Suprapubic skin (tissue), 4 donors: Measurements from ENCODE around the gene AADAC. TPM values are rescaled to one million over a fixed set of nuclear protein-coding genes. Genes with fewer than 3 reads are reported as not detected.

Experiments
- DNase-seq, 2 donors: peaks; one replicate each; pipeline ENCODE4 v3.0.0-alpha.2; 2019; ENCODE audit warnings: low spot score in 2 of 2
- H3K27ac ChIP-seq: fragments of 200-600 bp; sonication (generic); one replicate; pipeline ENCODE4 v1.5.1; 2019
- H3K27me3 ChIP-seq: fragments of 200-600 bp; sonication (generic); one replicate; pipeline ENCODE4 v1.5.1; 2019
- H3K36me3 ChIP-seq: fragments of 200-600 bp; sonication (generic); one replicate; pipeline ENCODE4 v1.5.1; 2019
- H3K4me1 ChIP-seq: fragments of 200-600 bp; sonication (generic); one replicate; pipeline ENCODE4 v1.5.1; 2019
- H3K4me3 ChIP-seq: fragments of 200-600 bp; sonication (generic); one replicate; pipeline ENCODE4 v1.5.1; 2019; ENCODE audit warnings: mild to moderate bottlenecking
- H3K9me3 ChIP-seq: fragments of 200-600 bp; sonication (generic); one replicate; pipeline ENCODE4 v1.5.1; 2019
- EP300 ChIP-seq: sonication (generic); formaldehyde crosslinking; IDR thresholded peaks from one replicate; pipeline ENCODE4 v1.6.1; 2017; ENCODE audit warnings: antibody characterized with exemption
- POLR2A ChIP-seq, 2 donors: fragments of 450-650 bp; IDR thresholded peaks; one replicate each; pipeline ENCODE4 v1.6.1; 2017; ENCODE audit warnings: antibody characterized with exemption in 2 of 2, mild to moderate bottlenecking in 2 of 2, moderate library complexity in 2 of 2
- POLR2AphosphoS5 ChIP-seq, 3 donors: sonication (generic); formaldehyde crosslinking; IDR thresholded peaks; one replicate each; pipeline ENCODE4 v1.6.1; 2017; ENCODE audit warnings: antibody characterized with exemption in 3 of 3
- WGBS: methylation state at CpG from one replicate; pipeline ENCODE4 v1.1.5; 2018; 5-methylcytosine and 5-hydroxymethylcytosine counted together
- total RNA-seq, 4 donors: library from RNA; depleted of rRNA; stranded (reverse); fragments of >200 nt; gene quantifications; one replicate each; pipeline ENCODE4 v1.1.0, GENCODE V29; 2016
- TF ChIP-seq, protein P1 (sequence below), 2 donors: fragments of 200-600 bp in 1 of 2; fragments of 450-650 bp in 1 of 2; sonication (generic) in 1 of 2; IDR thresholded peaks; one replicate each; pipeline ENCODE4 v1.5.1; 2016 to 2019; ENCODE audit warnings: antibody characterized with exemption in 2 of 2, mild to moderate bottlenecking in 1 of 2, moderate library complexity in 1 of 2

The AADAC gene
- total RNA-seq, 4 donors from 2014 or later = 2.7 to 19.1 (median 14.0) TPM

DNA sequence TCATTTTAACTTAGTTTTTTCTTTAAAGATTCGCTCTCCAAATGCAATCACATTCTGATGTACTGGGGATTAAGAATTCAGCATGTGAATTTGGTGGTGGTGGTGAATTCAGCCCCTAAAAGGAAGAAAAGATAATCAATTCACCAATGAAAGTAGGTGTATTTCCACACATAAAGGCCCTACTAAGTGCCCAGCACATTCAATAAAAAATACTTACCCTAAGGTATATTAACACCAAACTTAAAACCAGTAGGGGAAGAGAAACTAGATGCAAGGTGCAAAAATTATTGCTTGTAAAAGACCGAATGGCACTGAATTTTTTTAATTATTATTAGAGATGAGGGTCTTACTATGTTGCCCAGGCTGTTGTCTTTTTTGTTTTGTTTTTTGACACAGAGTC, 42.7 kb downstream of the AADAC start:
- TF ChIP-seq, protein P1, sequence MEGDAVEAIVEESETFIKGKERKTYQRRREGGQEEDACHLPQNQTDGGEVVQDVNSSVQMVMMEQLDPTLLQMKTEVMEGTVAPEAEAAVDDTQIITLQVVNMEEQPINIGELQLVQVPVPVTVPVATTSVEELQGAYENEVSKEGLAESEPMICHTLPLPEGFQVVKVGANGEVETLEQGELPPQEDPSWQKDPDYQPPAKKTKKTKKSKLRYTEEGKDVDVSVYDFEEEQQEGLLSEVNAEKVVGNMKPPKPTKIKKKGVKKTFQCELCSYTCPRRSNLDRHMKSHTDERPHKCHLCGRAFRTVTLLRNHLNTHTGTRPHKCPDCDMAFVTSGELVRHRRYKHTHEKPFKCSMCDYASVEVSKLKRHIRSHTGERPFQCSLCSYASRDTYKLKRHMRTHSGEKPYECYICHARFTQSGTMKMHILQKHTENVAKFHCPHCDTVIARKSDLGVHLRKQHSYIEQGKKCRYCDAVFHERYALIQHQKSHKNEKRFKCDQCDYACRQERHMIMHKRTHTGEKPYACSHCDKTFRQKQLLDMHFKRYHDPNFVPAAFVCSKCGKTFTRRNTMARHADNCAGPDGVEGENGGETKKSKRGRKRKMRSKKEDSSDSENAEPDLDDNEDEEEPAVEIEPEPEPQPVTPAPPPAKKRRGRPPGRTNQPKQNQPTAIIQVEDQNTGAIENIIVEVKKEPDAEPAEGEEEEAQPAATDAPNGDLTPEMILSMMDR (IDR thresholded peaks at IDR 0.05) = no peak
- TF ChIP-seq POLR2A (IDR thresholded peaks at IDR 0.05) (no peak), POLR2AphosphoS5 (IDR thresholded peaks at IDR 0.05) (no peak), EP300 (no peak)
- Histone ChIP-seq H3K4me1 (no peaks in the 10 kb centered on the region), H3K27ac (no peak overlapping the region), H3K27me3 (no peaks in the 10 kb centered on the region), H3K4me3 (no peak overlapping the region), H3K36me3 (no peaks in the 10 kb centered on the region), H3K9me3 (no peaks in the 10 kb centered on the region)
- WGBS = 96% methylated on average over 2 of the region's 2 CpGs
- no peak for DNase-seq

DNA sequence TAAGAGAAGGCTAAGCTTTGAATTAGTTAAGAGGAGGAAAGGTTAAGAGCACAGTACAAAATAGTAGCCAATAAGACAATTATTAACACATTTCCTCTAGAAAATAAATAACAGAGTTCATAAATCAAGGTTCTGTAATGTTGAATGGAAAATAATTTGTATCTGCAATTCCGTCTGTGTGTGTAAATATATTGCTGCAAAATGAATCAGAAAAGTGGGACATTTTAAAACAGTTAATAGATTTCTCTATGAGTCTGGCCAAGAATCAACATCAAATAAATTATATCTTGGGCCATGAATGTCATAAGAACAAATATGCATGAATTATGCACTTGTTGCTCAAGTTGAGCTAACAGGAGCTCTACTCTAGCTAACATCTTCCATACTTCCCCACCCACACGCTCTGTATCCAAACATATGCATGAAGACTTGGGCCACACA, 45.3 kb downstream of the AADAC start:
- H3K27me3 ChIP-seq = no peaks in the 10 kb centered on the region
- H3K9me3 ChIP-seq = no peaks in the 10 kb centered on the region
- DNase-seq = no peak
- H3K4me3 ChIP-seq = no peak overlapping the region
- H3K36me3 ChIP-seq = no peaks in the 10 kb centered on the region
- no peak for TF ChIP-seq POLR2AphosphoS5 (IDR thresholded peaks at IDR 0.05)
- no peak for TF ChIP-seq POLR2A (IDR thresholded peaks at IDR 0.05)
- no peak overlapping the region for H3K27ac ChIP-seq
- H3K4me1 ChIP-seq = no peaks in the 10 kb centered on the region
- WGBS = 62% methylated on average over 2 of the region's 2 CpGs

DNA sequence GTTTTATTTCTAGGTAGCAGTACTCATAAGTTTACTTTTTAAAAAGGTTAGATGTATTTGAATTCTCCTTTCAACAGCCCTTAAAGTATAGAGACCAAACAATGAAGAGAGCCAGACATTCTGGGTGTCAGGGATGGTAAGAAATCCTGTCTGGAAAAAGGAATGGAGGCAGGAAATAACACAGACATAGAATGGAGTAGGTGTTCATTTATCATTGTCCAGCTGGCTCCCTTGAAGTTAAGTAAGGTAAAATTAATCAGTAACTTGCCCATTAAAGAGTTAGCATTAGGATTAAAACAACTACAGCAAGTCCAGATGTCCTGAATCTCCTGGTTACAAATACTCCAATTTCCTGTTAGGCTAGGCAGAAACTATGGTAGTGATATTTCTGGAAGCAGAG, 46.0 kb downstream of the AADAC start:
- Histone ChIP-seq H3K27me3 (no peaks in the 10 kb centered on the region), H3K4me1 (no peaks in the 10 kb centered on the region)
- no peak for DNase-seq

DNA sequence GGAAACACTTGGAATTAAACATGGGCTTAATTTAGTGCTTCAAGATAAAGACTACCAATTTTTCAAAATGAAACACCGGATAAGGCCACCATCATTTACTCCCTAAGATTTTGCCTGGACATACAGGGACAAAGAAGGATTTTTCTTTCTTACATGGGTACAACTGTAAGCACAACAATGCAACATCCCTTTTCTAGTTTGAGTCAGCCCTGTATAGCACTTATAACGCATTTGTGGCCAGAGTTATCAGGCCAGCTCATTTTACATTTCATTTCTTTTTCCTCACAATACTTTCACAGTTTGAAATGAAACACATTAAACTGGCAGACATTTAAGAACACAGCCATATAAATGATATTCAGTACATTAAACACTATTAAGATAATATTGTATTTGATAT, 49.7 kb downstream of the AADAC start:
- 88% methylated on average over 2 of the region's 2 CpGs for WGBS
- Histone ChIP-seq H3K27ac (no peak overlapping the region), H3K27me3 (no peaks in the 10 kb centered on the region), H3K9me3 (no peaks in the 10 kb centered on the region), H3K4me3 (no peak overlapping the region), H3K36me3 (no peaks in the 10 kb centered on the region), H3K4me1 (no peaks in the 10 kb centered on the region)
- DNase-seq = no peak
- TF ChIP-seq POLR2A (IDR thresholded peaks at IDR 0.05) (no peak), EP300 (no peak), POLR2AphosphoS5 (IDR thresholded peaks at IDR 0.05) (no peak)
- TF ChIP-seq, protein P1 (IDR thresholded peaks at IDR 0.05) = no peak

More for the DNA sequence above, 46.0 kb downstream of the AADAC start:
- H3K9me3 ChIP-seq = no peaks in the 10 kb centered on the region
- H3K36me3 ChIP-seq = no peaks in the 10 kb centered on the region
- H3K4me3 ChIP-seq = no peak overlapping the region
- H3K27ac ChIP-seq = no peak overlapping the region
- no peak for TF ChIP-seq POLR2AphosphoS5 (IDR thresholded peaks at IDR 0.05)
- TF ChIP-seq, protein P1 (IDR thresholded peaks at IDR 0.05) = no peak
- TF ChIP-seq EP300 = no peak
- TF ChIP-seq POLR2A (IDR thresholded peaks at IDR 0.05) = no peak

DNA sequence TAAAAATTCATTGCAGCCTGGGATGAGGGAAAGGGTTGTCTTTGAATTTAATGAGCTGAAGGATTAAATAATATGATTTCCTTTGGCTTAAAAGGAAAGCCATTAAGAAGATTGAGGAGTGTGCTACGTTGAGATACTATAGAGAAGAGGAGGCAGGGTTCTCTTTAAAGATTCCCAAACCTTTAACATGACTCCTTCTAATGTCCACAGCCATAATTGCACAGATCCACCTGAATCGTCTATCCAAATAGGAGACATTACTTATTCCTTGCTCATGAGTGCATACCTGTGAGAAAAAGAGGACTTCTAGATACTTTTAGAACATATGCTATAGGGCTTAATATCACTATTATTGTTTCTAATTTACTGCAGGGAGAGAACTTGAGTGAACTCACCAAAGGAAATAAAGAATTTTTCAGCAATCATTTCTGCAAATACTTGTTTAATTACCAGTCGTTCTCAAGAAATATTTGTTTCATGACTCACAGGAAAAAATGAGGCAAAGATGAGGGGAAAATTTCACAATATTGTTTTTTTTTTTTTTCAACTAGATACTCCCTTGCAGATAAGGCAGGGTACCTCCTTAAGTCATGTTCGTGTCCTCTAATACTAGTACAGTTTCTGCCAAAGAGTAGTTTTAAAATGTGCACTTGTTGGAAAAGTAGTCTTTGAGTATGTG, 50.6 kb downstream of the AADAC start:
- no peak for TF ChIP-seq EP300
- no peak for TF ChIP-seq POLR2AphosphoS5 (IDR thresholded peaks at IDR 0.05)
- TF ChIP-seq POLR2A (IDR thresholded peaks at IDR 0.05) = no peak
- TF ChIP-seq, protein P1 (IDR thresholded peaks at IDR 0.05) = no peak
- 37% methylated on average over 4 of the region's 4 CpGs for WGBS
- no peak for DNase-seq

More for the DNA sequence above, 50.6 kb downstream of the AADAC start:
- Histone ChIP-seq H3K27me3 (no peaks in the 10 kb centered on the region), H3K4me3 (no peak overlapping the region), H3K36me3 (no peaks in the 10 kb centered on the region), H3K27ac (no peak overlapping the region), H3K9me3 (no peaks in the 10 kb centered on the region), H3K4me1 (no peaks in the 10 kb centered on the region)
